MCF 10A (cell line): Measurements from ENCODE around the gene MST1R. TPM values are rescaled to one million over a fixed set of nuclear protein-coding genes. Genes with fewer than 3 reads are reported as not detected.

Source experiments
- BruUV-seq: library from RNA; stranded (reverse); fragments of 400-500 nt; replicated peaks from 2 replicates; lab custom pipeline; 2021; lab: Mats Ljungman, UMichigan
- CTCF ChIA-PET: fragments of 300-600 bp; sonication (Branson Sonifier 250); formaldehyde crosslinking; extraction: SDS; loops from one replicate; lab custom pipeline; 2021; ENCODE audit warnings: antibody characterized with exemption, inconsistent platforms; lab: Yijun Ruan, JAX
- POLR2A ChIA-PET: fragments of 300-600, 350-650 bp; sonication (Branson Sonifier 250); formaldehyde crosslinking; extraction: SDS; loops from one replicate; lab custom pipeline; 2020; ENCODE audit warnings: antibody characterized with exemption, inconsistent platforms; lab: Yijun Ruan, JAX
- DNase-seq: peaks from one replicate; pipeline ENCODE4 v3.0.0-alpha.2; 2018; ENCODE audit not compliant: unreplicated experiment
- H3K27ac Mint-ChIP-seq: one replicate; pipeline ENCODE4 v1.8.0; 2022; ENCODE audit warnings: mild to moderate bottlenecking, low read depth, mixed read lengths; ENCODE audit not compliant: unreplicated experiment
- H3K27me3 Mint-ChIP-seq: one replicate; pipeline ENCODE4 v1.8.0; 2022; ENCODE audit warnings: mixed read lengths; ENCODE audit not compliant: insufficient read depth, unreplicated experiment
- H3K36me3 Mint-ChIP-seq: one replicate; pipeline ENCODE4 v1.8.0; 2022; ENCODE audit warnings: mild to moderate bottlenecking, moderate library complexity, mixed read lengths; ENCODE audit not compliant: insufficient read depth, unreplicated experiment
- H3K4me1 Mint-ChIP-seq: one replicate; pipeline ENCODE4 v1.8.0; 2022; ENCODE audit warnings: mixed read lengths; ENCODE audit not compliant: insufficient read depth, unreplicated experiment
- H3K4me3 Mint-ChIP-seq: one replicate; pipeline ENCODE4 v1.8.0; 2022; ENCODE audit warnings: mild to moderate bottlenecking, moderate library complexity, mixed read lengths; ENCODE audit not compliant: unreplicated experiment
- H3K9me3 Mint-ChIP-seq: one replicate; pipeline ENCODE4 v1.8.0; 2022; ENCODE audit warnings: mixed read lengths; ENCODE audit not compliant: unreplicated experiment
- CTCF ChIP-seq: fragments of 200-600 bp; IDR thresholded peaks from one replicate; pipeline ENCODE4 v1.8.0; 2022; ENCODE audit warnings: antibody characterized with exemption, mild to moderate bottlenecking; ENCODE audit not compliant: unreplicated experiment
- intact Hi-C: fragments of 100-400 bp; cut with micrococcal nuclease; formaldehyde crosslinking; loops from 2 replicates; pipeline ENCODE4 v1.14.1; 2022
- total RNA-seq: library from RNA; stranded (reverse); gene quantifications from 2 replicates; pipeline ENCODE4 v1.2.3, GENCODE V29; 2022

Gene MST1R
- total RNA-seq, 1 experiment from 2014 or later = 103 TPM

- peaks cover 7% of the 10 kb centered on the region for H3K36me3 Mint-ChIP-seq
- intact Hi-C loops = no loop called here
- no peak overlapping the region for H3K27ac Mint-ChIP-seq
- no TSS peak for BruUV-seq
- ChIA-PET POLR2A (interaction anchor here (1.1 to 5.0 kb wide), 5 partner anchors 12 to 125 kb away, joined by 3 to 86 read pairs (median 12); partner anchors contain the start of genes INKA1 and RBM6), CTCF (interaction anchor here (0.7 to 2.0 kb wide), 6 partner anchors 11 to 282 kb away, joined by 3 to 15 read pairs (median 6); partner anchors contain the start of gene INKA1)
- H3K27me3 Mint-ChIP-seq = no peaks in the 10 kb centered on the region
- no peak for DNase-seq
- no peaks in the 10 kb centered on the region for H3K9me3 Mint-ChIP-seq
- peak overlapping the region; percentile 87 for H3K4me3 Mint-ChIP-seq
- H3K4me1 Mint-ChIP-seq = peaks cover 12% of the 10 kb centered on the region
- TF ChIP-seq CTCF = no peak
Measured at GRCh38 chr3:49928481-49929017, 24.9 kb upstream of the MST1R start.

GRCh38 chr3:49927798-49928197 lies 24.1 kb upstream of the MST1R start:
- intact Hi-C loops = no loop called here
- POLR2A ChIA-PET = interaction anchor here (1.1 to 5.0 kb wide), 3 partner anchors 13 to 27 kb away, joined by 3 to 86 read pairs (median 4); partner anchors contain the start of gene RBM6
- no peaks in the 10 kb centered on the region for H3K9me3 Mint-ChIP-seq
- no peaks in the 10 kb centered on the region for H3K27me3 Mint-ChIP-seq
- H3K4me1 Mint-ChIP-seq = peaks cover 12% of the 10 kb centered on the region
- H3K36me3 Mint-ChIP-seq = peaks cover 9% of the 10 kb centered on the region
- H3K4me3 Mint-ChIP-seq = peak overlapping the region; percentile 87
- no peak for DNase-seq
- BruUV-seq = no TSS peak
- no peak overlapping the region for H3K27ac Mint-ChIP-seq
- CTCF ChIA-PET = interaction anchor here (0.6 to 1.8 kb wide), 6 partner anchors 10 to 223 kb away, joined by 3 to 14 read pairs (median 5); no protein-coding TSS in a partner anchor
- TF ChIP-seq CTCF = no peak

GRCh38 chr3:49926117-49926728 lies 22.6 kb upstream of the MST1R start:
- intact Hi-C loops = no loop called here
- peaks cover 13% of the 10 kb centered on the region for H3K36me3 Mint-ChIP-seq
- peaks cover 12% of the 10 kb centered on the region for H3K4me1 Mint-ChIP-seq
- POLR2A ChIA-PET = interaction anchor here (1.0 to 3.3 kb wide), 2 partner anchors 10 to 14 kb away, joined by 3 to 12 read pairs; partner anchors contain the start of gene RBM6
- H3K27me3 Mint-ChIP-seq = no peaks in the 10 kb centered on the region
- no peak for DNase-seq
- CTCF ChIA-PET = interaction anchor here (1.6 kb wide), 1 partner anchor 87 kb away, joined by 14 read pairs; no protein-coding TSS in a partner anchor
- no peak overlapping the region for H3K4me3 Mint-ChIP-seq
- peak overlapping the region; percentile 11 for H3K27ac Mint-ChIP-seq
- TF ChIP-seq CTCF = no peak
- H3K9me3 Mint-ChIP-seq = no peaks in the 10 kb centered on the region
- BruUV-seq = no TSS peak

- ChIA-PET POLR2A (interaction anchor here (1.0 to 3.3 kb wide), 4 partner anchors 9 to 138 kb away, joined by 3 to 12 read pairs (median 4); partner anchors contain the start of gene RBM6), CTCF (interaction anchor here (0.8 to 1.5 kb wide), 5 partner anchors 18 to 138 kb away, joined by 3 to 6 read pairs (median 4); no protein-coding TSS in a partner anchor)
- no peak for DNase-seq
- peak overlapping the region; percentile 11 for H3K27ac Mint-ChIP-seq
- TF ChIP-seq CTCF = no peak
- H3K4me3 Mint-ChIP-seq = no peak overlapping the region
- no TSS peak for BruUV-seq
- no peaks in the 10 kb centered on the region for H3K27me3 Mint-ChIP-seq
- H3K36me3 Mint-ChIP-seq = peaks cover 13% of the 10 kb centered on the region
- peaks cover 12% of the 10 kb centered on the region for H3K4me1 Mint-ChIP-seq
- intact Hi-C loops = no loop called here
- H3K9me3 Mint-ChIP-seq = no peaks in the 10 kb centered on the region
Measured at GRCh38 chr3:49925485-49925884, 21.8 kb upstream of the MST1R start.
